CD4-positive, alpha-beta T cell treated with Interferon alpha-2 for 1 hour (primary cell): Measurements from ENCODE around the gene GRIPAP1.

Source experiments
- DNase-seq, 2 donors: peaks; one replicate each; pipeline ENCODE4 v3.0.0-alpha.2; 2020 to 2022

GRIPAP1 gene

GRCh38 chrX:49002091-49002935 is at the start of gene GRIPAP1:
TSS of gene GRIPAP1 (minus strand) at chrX:49002264. CDS start at chrX:49002229, 35 bp downstream.
- peak; percentile 90 to 92 for DNase-seq

- no peak for DNase-seq
Measured at GRCh38 chrX:49043987-49044281, 41.9 kb upstream of the GRIPAP1 start.

GRCh38 chrX:49043220-49043986 is 41.3 kb upstream of the GRIPAP1 start, which contains the start of gene TFE3:
TSS of gene TFE3 (minus strand) at chrX:49043357. CDS start at chrX:49043226, 131 bp downstream.
- DNase-seq = peak; percentile 98 to 99

- peak in 1 of 2 donors; percentile 16 for DNase-seq
Measured at GRCh38 chrX:49042581-49043219, 40.6 kb upstream of the GRIPAP1 start.

GRCh38 chrX:49041744-49042580 is 39.9 kb upstream of the GRIPAP1 start:
- DNase-seq = peak in 1 of 2 donors; percentile 16

GRCh38 chrX:49040376-49040955 is 38.4 kb upstream of the GRIPAP1 start:
- no peak for DNase-seq

- DNase-seq = peak; percentile 54 to 64
Measured at GRCh38 chrX:49039598-49040375, 37.7 kb upstream of the GRIPAP1 start.

- DNase-seq = no peak
Measured at GRCh38 chrX:49037883-49038475, 35.9 kb upstream of the GRIPAP1 start.

GRCh38 chrX:49030283-49030682 is 28.2 kb upstream of the GRIPAP1 start:
- DNase-seq = no peak

- DNase-seq = no peak
Measured at GRCh38 chrX:49029876-49030275, 27.8 kb upstream of the GRIPAP1 start.

- no peak for DNase-seq
Measured at GRCh38 chrX:49019599-49020249, 17.7 kb upstream of the GRIPAP1 start.

- DNase-seq = no peak
Measured at GRCh38 chrX:49019050-49019449, 17.0 kb upstream of the GRIPAP1 start.

GRCh38 chrX:49003696-49004095 is 1.6 kb upstream of the GRIPAP1 start:
- no peak for DNase-seq

- DNase-seq = peak; percentile 76 to 78
Measured at GRCh38 chrX:49001521-49002090, 458 bp downstream of the GRIPAP1 start.

- DNase-seq = no peak
Measured at GRCh38 chrX:49000636-49001035, 1.4 kb downstream of the GRIPAP1 start.

GRCh38 chrX:48999030-48999429 is 3.0 kb downstream of the GRIPAP1 start:
- DNase-seq = no peak

GRCh38 chrX:48998391-48998790 is 3.7 kb downstream of the GRIPAP1 start:
- DNase-seq = no peak

- DNase-seq = no peak
Measured at GRCh38 chrX:48997865-48998264, 4.2 kb downstream of the GRIPAP1 start.

GRCh38 chrX:48997455-48997854 is 4.6 kb downstream of the GRIPAP1 start:
- no peak for DNase-seq

GRCh38 chrX:48996969-48997368 is 5.1 kb downstream of the GRIPAP1 start:
- DNase-seq = no peak
